GM10266 (cell line): ENCODE measurements around the gene CCL5.

Source experiments
- DNase-seq: peaks from one replicate; pipeline ENCODE4 v3.0.0; 2012; ENCODE audit errors: extremely low spot score
- TF ChIP-seq, protein P1 (sequence below): IDR thresholded peaks from 2 replicates; pipeline ENCODE4 v1.5.1; 2012; ENCODE audit warnings: mild to moderate bottlenecking, low read depth; ENCODE audit not compliant: control insufficient read depth, insufficient read depth; ENCODE audit errors: missing control alignments

The CCL5 gene

DNA sequence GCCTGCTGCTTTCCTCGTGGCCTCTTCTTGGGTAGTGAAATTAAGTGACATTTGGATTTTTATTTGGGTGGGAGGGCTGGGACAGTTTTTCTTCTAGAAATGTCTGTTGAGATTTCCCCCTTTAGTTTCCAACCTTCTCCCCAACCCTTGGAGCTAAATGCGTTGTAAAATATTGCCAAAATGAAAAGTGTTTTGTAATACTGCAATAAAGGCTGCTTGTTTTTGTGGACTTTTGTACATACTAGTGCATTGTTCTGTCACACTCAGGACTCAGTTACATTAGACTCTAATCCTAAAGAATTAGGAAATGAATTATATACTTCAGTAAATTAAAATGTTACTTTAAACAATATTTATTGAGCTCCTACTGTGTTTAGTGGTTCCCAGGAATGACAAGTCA, 33.2 kb downstream of the CCL5 start:
- TF ChIP-seq, protein P1, sequence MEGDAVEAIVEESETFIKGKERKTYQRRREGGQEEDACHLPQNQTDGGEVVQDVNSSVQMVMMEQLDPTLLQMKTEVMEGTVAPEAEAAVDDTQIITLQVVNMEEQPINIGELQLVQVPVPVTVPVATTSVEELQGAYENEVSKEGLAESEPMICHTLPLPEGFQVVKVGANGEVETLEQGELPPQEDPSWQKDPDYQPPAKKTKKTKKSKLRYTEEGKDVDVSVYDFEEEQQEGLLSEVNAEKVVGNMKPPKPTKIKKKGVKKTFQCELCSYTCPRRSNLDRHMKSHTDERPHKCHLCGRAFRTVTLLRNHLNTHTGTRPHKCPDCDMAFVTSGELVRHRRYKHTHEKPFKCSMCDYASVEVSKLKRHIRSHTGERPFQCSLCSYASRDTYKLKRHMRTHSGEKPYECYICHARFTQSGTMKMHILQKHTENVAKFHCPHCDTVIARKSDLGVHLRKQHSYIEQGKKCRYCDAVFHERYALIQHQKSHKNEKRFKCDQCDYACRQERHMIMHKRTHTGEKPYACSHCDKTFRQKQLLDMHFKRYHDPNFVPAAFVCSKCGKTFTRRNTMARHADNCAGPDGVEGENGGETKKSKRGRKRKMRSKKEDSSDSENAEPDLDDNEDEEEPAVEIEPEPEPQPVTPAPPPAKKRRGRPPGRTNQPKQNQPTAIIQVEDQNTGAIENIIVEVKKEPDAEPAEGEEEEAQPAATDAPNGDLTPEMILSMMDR = no peak

DNA sequence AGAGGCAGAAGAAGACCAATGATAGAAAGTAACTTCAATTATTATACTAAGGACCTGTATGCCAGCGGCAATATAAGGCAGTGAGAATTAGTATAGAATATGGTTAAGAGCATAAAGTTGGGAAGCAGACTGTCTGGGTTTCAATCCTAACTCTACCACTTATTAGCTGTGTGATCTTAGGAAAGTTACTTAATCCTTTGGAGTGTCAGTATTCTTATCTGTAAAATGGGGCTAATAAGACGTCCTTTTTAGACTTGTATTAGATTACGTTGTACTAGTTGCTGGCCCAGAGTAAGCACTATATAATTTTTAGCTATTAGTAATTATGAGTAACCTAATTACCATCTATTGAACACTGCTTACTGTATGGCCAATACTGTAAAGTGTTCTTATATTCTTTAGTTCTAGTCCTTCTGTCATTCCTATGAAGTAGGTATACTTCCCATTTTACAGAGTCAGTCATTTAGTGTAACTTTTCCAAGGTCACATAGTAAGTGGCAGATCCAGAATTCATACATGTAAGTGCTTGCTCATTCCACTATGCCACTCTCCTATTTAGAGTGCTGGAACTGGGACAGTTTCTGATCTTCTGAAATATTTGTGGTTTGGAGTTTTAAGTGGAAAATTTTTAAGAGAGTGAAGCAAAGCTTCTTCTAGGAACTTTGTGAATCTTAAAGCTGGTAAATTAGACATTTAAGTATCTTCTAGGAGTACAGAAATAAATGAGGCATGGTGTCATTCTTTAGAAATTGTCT, 33.9 kb downstream of the CCL5 start:
- TF ChIP-seq, protein P1 = no peak
- no peak for DNase-seq

More for the DNA sequence above, 33.2 kb downstream of the CCL5 start:
- no peak for DNase-seq

DNA sequence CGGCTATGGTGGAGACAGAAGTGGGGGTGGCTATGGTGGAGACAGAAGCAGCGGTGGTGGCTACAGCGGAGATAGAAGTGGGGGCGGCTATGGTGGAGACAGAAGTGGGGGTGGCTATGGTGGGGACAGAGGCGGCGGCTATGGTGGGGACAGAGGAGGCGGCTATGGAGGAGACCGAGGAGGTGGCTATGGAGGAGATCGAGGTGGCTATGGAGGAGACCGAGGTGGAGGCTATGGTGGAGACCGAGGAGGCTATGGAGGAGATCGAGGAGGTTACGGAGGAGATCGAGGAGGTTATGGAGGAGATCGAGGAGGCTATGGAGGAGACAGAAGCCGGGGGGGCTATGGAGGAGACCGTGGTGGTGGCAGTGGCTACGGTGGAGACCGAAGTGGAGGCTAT, 35.6 kb downstream of the CCL5 start:
- TF ChIP-seq, protein P1 = no peak
- DNase-seq = no peak

DNA sequence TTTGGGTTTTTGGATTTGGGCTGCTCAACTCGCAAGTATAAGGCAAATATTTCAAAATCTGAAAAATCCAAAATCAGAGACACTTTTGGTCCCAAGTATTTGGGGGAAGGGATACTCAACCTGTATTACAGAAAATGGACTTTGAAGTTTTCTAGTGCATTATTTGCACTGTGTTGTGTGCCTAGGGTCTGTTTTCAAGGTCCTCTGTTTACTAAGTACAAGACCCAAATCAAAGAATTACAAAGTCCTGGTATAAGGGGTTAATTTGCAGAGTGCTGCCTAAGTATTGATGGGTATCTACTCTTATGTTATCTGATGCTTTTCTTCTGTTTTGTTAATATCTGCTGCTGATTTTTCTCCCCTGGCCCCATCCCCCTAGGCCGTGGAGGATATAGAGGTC, 36.5 kb downstream of the CCL5 start:
- TF ChIP-seq, protein P1 = no peak
- DNase-seq = no peak

DNA sequence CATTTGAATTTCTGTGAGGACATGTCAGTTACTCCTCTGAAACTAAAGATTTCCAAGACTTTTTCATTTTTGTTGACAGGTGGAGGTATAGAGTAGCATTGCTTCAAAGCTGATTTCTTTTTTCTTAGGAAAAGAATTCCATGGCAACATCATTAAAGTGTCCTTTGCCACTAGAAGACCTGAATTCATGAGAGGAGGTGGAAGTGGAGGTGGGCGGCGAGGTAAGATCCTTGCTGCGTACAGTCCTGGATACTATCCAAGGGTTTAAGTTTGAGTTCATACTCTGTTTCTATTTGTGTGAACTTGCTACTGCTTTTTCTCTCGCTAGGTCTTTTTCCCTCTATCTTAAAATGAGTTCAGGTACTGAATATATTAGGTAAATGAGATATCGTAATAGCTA, 37.9 kb downstream of the CCL5 start:
- TF ChIP-seq, protein P1 = no peak
- DNase-seq = no peak

GRCh38 chr17:35841505-35841904, 38.7 kb downstream of the CCL5 start:
- DNase-seq = no peak

DNA sequence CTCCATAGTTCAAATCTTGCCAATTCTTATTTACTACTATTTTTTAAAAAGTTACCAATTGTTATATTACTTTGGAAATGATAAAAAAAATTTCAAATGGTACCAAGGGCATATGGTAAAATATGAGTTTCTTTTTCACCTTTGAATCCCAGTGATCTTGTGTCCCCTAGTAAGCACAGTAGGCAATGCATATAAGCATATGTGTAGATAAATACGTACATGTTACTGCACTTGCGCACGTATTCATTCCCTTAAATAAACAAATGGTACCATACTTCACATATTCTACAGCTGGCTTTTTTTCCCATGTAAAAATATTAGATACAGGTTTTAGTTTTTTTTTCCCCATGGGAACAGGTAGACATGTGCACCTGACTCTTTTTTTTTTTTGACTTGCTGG, 39.1 kb downstream of the CCL5 start:
- no peak for DNase-seq
- TF ChIP-seq, protein P1 = no peak

More at GRCh38 chr17:35841505-35841904, 38.7 kb downstream of the CCL5 start:
- TF ChIP-seq, protein P1 = no peak
